Stimulated activated CD8-positive, alpha-beta memory T cell treated with anti-CD3 and anti-CD28 coated beads, Interleukin-15, amount 100 ng/mL, for 48 hours (primary cell): Measurements from ENCODE around the gene PRKCB.

ENCODE experiments used
- DNase-seq, 2 donors: peaks; one replicate each; pipeline ENCODE4 v3.0.0-alpha.2; 2020; ENCODE audit warnings: low read depth in 2 of 2

Gene PRKCB

DNA sequence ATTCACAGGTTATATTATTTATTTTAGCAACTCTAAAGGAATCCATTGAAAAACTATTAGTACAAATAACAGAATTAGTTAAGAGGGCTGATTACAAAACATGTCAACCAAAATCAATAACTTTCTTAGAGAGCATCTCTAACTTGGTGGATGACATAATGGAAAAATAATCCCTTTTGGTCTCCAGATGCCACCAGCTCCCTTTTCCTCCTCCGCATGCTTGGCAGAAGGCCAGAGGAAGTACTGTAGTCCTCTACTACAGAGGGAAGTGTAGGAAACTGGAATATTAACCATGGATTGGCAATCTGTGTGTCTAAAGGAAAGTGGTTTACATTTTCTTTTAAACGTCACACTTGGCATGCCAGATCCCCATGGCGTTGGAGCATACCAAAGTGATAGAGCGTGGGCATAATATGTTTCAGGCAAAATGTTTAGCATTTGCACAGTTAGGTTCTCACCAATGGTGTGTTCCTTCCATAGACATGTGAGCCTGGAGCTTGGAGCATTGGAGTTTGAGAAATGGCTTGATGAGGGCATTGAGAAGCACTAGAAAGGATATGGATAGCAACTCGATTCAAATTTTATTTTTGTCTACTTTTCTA, 106.3 kb downstream of the PRKCB start:
- no peak for DNase-seq

- no peak for DNase-seq
Observed at GRCh38 chr16:23943604-23944003, 107.8 kb downstream of the PRKCB start.

- no peak for DNase-seq
Observed at GRCh38 chr16:23944381-23944780, 108.6 kb downstream of the PRKCB start.

GRCh38 chr16:23945243-23945642, 109.5 kb downstream of the PRKCB start:
- DNase-seq = no peak

GRCh38 chr16:23947838-23948237, 112.1 kb downstream of the PRKCB start:
- no peak for DNase-seq

DNA sequence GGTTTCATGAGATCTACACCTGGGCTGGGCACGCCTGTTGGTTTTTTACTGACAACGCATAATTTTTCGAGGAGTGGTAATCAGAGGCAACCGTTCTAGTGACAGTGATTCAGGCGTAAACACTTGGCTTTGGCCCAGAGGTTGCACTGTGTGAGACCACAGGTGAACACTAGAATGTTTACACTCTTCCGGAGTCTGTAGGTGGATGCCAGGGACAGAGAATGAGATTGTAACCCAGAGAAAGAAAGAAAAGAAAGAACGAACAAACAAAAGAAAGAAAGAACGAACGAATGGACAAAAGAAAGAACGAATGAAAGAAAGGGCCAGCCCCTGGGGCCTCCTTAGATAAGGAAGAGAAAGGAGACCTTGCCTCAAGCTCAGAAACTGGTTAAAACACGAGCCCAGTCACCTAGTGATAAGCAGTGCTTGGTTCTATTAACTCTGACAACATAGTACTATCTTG, 113.2 kb downstream of the PRKCB start:
- no peak for DNase-seq

DNA sequence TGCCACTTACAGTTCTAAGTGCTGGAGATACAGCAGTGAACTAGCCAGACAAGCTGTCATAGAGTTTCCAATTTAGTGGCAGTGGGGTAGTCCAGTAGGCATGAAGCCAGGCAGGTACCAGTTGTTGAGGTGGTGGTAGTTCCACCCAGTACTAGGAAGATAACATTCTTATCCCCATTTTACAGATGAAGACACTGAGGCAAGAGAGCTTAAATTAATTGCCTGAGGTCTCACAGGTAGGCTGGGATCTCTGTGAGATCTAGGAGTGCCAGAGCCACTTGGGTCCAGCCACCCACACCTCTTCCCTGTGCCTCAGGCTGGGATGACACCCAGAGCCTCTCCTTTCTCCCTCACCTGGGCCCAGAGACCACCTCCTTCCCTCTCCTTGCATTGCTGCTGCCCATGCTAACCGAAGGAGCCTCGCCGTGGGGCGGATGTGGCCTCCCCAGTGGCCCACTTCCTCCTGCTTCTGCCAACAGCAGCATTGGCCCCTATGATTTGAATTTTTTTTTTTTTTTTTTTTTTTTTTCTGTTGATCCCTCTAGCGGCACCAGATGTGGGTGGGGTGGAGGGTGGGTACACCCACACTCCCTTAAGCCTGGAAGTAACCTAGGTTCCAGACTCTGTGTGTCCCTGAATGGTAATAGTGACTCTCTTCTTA, 114.0 kb downstream of the PRKCB start:
- peak; percentile 49 to 55 for DNase-seq

GRCh38 chr16:23950291-23950894, 114.6 kb downstream of the PRKCB start:
- DNase-seq = no peak

GRCh38 chr16:23950898-23951297, 115.1 kb downstream of the PRKCB start:
- DNase-seq = no peak

DNA sequence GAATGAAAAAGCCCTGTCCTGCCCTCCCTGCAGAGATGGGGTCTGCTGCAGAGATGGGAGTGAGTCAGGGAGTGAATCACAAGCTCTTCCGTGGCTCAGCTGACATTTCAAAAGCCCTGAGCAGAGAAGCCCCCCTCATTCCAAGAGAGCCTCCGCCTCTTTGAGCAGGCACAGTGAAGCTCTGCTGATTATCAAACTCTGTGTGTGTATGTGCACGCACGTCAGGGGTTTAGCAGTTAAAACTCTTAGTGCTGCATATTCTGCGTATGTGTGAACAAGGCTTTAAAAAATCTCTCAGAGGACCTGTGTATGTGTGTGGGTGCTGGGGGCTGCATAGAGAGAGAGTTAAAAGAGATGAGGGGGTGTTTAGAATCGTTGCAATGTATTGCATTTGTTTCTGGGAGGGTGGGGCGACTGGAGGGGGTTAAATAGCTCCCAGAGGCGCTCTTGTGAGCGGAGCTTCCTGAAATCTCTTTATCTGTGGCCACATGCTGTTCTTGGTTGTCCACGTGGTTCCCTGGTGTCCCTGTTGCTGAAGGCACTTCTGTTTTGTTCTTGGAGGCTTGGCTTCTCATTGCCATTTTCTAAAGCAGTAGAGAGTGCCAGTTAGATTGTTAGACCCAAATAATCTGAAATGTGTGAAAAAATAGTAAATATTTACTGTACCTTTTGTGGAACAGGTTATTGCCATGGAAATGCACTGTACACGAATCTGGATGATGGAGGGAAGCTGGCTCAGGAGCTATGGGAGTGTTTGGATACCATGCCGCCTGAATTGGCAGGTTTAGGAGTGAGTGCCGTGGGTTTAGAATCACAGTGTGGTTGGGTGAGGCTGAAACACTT, 116.6 kb downstream of the PRKCB start:
- DNase-seq = peak; percentile 49 to 56

DNA sequence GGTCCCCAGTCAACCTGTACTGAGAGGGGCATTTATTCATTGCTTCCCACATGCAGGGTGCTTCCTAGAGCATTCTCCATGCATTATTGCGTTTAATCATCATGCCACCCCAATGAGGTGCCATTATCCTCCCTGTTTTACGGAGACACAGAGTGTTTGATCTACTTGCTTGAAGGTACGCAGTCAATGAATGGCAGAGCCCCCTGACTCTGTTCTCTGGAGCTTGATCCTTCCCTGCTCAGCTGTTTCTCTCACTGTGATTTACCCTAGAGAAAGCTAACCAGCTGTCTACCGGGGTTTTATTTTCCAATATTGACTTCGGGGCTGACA, 117.2 kb downstream of the PRKCB start:
- DNase-seq = no peak

DNA sequence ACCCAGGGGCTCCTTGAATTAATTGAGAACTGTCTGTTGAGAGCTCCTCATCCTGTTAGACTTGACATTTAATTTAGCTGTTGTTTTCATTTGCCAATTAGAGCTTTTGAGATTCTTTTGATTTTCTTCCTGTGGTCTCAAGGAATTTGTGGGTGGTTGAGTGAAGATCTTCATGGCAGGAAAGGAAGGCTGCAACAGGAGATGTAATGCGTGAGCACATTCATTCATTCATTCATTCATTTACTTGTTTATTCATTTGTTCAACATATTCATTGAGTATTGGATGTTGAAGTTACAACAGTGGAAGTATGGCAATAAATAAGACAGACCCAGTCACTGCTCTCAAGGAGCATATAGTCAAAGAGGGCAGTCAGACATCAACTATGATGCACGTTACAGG, 117.7 kb downstream of the PRKCB start:
- DNase-seq = no peak

- no peak for DNase-seq
Observed at GRCh38 chr16:23955088-23955487, 119.3 kb downstream of the PRKCB start.

- DNase-seq = no peak
Observed at GRCh38 chr16:23957287-23957686, 121.5 kb downstream of the PRKCB start.

- DNase-seq = no peak
Observed at GRCh38 chr16:23959072-23959751, 123.4 kb downstream of the PRKCB start.

GRCh38 chr16:23959752-23960072, 123.9 kb downstream of the PRKCB start:
- DNase-seq = no peak

DNA sequence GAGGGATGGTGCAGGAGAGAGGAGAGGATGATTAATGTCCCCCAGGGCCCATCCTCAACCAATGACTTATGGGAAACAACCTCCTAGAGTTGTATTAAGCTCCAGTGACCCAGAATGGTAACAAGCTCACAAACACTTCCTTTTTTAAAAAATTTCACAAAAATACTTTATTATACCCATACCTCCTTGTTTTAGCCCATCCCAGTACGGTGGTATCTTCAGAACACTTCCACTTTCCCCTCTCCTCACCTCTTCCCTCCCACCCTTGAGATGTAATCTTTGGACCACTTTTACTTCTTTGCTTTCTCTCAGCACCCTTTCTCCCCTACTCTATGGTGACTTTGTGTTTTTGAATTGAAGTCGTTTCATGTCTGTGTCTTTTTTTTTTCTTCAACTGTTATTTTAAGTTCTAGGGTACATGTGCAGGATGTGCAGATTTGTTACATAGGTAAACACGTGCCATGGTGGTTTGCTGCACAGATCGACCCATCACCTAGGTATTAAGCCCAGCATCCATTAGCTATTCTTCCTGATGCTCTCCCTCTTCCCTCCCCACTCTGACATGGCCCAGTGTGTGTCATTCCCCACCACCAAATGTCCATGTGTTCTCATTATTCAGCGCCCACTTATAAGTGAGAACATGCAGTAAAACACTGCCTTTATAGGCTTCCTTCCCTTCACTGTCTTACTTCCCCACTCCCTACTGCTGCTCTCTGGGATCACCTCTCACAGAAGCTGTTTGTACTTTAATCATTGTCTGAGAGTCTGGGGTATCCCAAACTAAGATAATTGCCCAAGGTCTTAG, 124.5 kb downstream of the PRKCB start:
- no peak for DNase-seq

GRCh38 chr16:23962001-23962400, 126.2 kb downstream of the PRKCB start:
- DNase-seq = peak in 1 of 2 donors; percentile 62

DNA sequence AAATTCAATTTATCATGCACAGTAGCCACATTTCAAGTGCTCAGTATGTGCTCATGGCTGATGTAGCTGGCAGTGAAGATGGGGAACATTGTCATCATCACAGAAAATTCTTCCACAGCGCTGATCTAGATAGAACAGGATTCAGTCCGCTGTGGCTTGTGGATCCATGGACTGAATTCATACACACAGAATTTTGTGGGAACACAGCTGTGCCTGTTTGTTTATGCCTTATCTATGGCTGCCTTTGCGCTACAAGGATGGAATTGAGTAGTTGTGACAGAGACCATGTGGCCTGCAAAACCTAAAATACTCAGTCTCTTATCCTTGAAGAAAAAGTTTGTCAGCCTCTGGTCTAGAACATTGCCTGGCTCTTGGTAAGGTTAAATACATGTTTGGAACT, 128.4 kb downstream of the PRKCB start:
- DNase-seq = no peak

DNA sequence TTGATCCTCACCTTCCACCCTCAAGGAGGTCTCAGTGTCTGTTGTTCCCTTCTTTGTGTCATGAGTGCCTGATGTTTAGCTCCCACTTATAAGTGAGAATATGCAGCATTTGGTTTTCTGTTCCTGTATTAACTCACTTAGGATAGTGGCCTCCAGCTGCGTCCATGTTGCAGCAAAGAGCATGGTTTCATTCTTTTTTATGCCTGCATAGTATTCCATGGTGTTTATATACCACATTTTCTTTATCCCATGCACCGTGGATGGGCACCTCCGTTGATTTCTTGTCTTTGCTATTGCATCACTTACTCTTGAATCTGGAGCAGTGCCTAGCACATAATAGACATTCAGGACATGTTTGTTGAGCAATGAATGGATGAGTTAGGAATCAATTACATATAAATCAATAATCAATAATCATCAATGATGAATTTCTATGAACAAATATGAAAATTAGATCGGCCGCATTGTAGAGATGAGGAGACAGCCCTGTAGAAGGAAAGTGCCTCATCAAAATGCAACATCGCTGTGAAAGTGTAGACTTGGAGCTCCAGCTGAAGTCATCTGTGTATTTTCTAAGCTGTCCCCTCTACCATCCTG, 129.5 kb downstream of the PRKCB start:
- DNase-seq = no peak
